Loucy (cell line): ENCODE results near the gene SLC35E3.

ENCODE experiments used
- H2AFZ ChIP-seq: fragments of 200-600 bp; sonication (generic); 2 replicates; pipeline ENCODE4 v1.6.0; 2016; ENCODE audit warnings: antibody characterized with exemption, mild to moderate bottlenecking, low read length, moderate library complexity
- H3F3A ChIP-seq: fragments of 200-600 bp; 2 replicates; pipeline ENCODE4 v1.6.0; 2016; ENCODE audit warnings: antibody characterized with exemption, low read depth, mild to moderate bottlenecking
- H3K27me3 ChIP-seq: fragments of 200-600 bp; sonication (generic); 2 replicates; pipeline ENCODE4 v1.6.1; 2014; ENCODE audit warnings: low read length, mild to moderate bottlenecking; ENCODE audit not compliant: insufficient read depth, poor library complexity, severe bottlenecking
- H3K36me3 ChIP-seq: fragments of 200-600 bp; sonication (generic); 2 replicates; pipeline ENCODE4 v1.6.1; 2016; ENCODE audit warnings: low read length; ENCODE audit not compliant: insufficient read depth
- H3K4me1 ChIP-seq: fragments of 200-600 bp; sonication (generic); 2 replicates; pipeline ENCODE4 v1.5.1; 2014; ENCODE audit warnings: low read length, mild to moderate bottlenecking; ENCODE audit not compliant: insufficient read depth, poor library complexity, severe bottlenecking
- H3K4me2 ChIP-seq: fragments of 200-600 bp; sonication (generic); 2 replicates; pipeline ENCODE4 v1.6.0; 2014; ENCODE audit warnings: antibody characterized with exemption, low read length, low read depth, mild to moderate bottlenecking; ENCODE audit not compliant: poor library complexity, severe bottlenecking
- H3K4me3 ChIP-seq: fragments of 200-600 bp; sonication (generic); 2 replicates; pipeline ENCODE4 v1.5.1; 2014; ENCODE audit warnings: low read length, mild to moderate bottlenecking, mixed read lengths; ENCODE audit not compliant: poor library complexity, severe bottlenecking
- H3K79me2 ChIP-seq: fragments of 200-600 bp; sonication (generic); 2 replicates; pipeline ENCODE4 v1.6.1; 2014; ENCODE audit warnings: low read length; ENCODE audit not compliant: insufficient read depth
- H3K9ac ChIP-seq: fragments of 200-600 bp; sonication (generic); 2 replicates; pipeline ENCODE4 v1.6.0; 2014; ENCODE audit warnings: mild to moderate bottlenecking, low read depth, low read length, moderate library complexity; ENCODE audit not compliant: poor library complexity, severe bottlenecking
- H3K9me2 ChIP-seq: fragments of 200-600 bp; sonication (generic); replicated peaks from 2 replicates; pipeline ENCODE4 v1.6.1; 2016; ENCODE audit warnings: low read depth, low read length, mixed read lengths
- H3K9me3 ChIP-seq: fragments of 200-600 bp; sonication (generic); 2 replicates; pipeline ENCODE4 v1.6.1; 2014; ENCODE audit warnings: mild to moderate bottlenecking, antibody characterized with exemption, low read length, low read depth; ENCODE audit not compliant: insufficient read depth
- H4K20me1 ChIP-seq: fragments of 200-600 bp; sonication (generic); 2 replicates; pipeline ENCODE4 v1.6.0; 2014; ENCODE audit warnings: antibody characterized with exemption, low read length, mild to moderate bottlenecking; ENCODE audit not compliant: insufficient read depth, poor library complexity, severe bottlenecking
- CTCF ChIP-seq: fragments of 200-600 bp; sonication (generic); conservative IDR thresholded peaks from 2 replicates; pipeline ENCODE4 v1.5.1; 2014; ENCODE audit warnings: mild to moderate bottlenecking, antibody characterized with exemption, low read length
- EZH2phosphoT487 ChIP-seq: fragments of 200-600 bp; IDR thresholded peaks from 2 replicates; pipeline ENCODE4 v1.6.1; 2018; ENCODE audit warnings: antibody characterized with exemption, mild to moderate bottlenecking, moderate library complexity, borderline replicate concordance

The SLC35E3 gene

GRCh38 chr12:68779280-68779679 is 33.3 kb downstream of the SLC35E3 start:
- Histone ChIP-seq H3K27me3 (no peaks in the 10 kb centered on the region), H3K4me1 (no peaks in the 10 kb centered on the region), H3K4me3 (no peak overlapping the region), H2AFZ (no peak overlapping the region), H3K9me2 (no peaks in the 10 kb centered on the region), H3K36me3 (no peaks in the 10 kb centered on the region), H3F3A (no peaks in the 10 kb centered on the region), H3K79me2 (no peaks in the 10 kb centered on the region), H4K20me1 (no peaks in the 10 kb centered on the region), H3K4me2 (no peak overlapping the region), H3K9ac (no peak overlapping the region), H3K9me3 (no peaks in the 10 kb centered on the region)
- TF ChIP-seq CTCF (no peak), EZH2phosphoT487 (no peak)

GRCh38 chr12:68780731-68781130 is 34.8 kb downstream of the SLC35E3 start:
- Histone ChIP-seq H3K9ac (no peak overlapping the region), H3K36me3 (no peaks in the 10 kb centered on the region), H3K9me3 (no peaks in the 10 kb centered on the region), H3F3A (no peaks in the 10 kb centered on the region), H3K4me1 (no peaks in the 10 kb centered on the region), H3K9me2 (no peaks in the 10 kb centered on the region), H2AFZ (no peak overlapping the region), H3K79me2 (no peaks in the 10 kb centered on the region), H4K20me1 (no peaks in the 10 kb centered on the region), H3K4me2 (no peak overlapping the region), H3K27me3 (no peaks in the 10 kb centered on the region), H3K4me3 (no peak overlapping the region)
- TF ChIP-seq EZH2phosphoT487, result no peak
- no peak for TF ChIP-seq CTCF

- no peaks in the 10 kb centered on the region for H3K9me3 ChIP-seq
- H4K20me1 ChIP-seq, result no peaks in the 10 kb centered on the region
- H2AFZ ChIP-seq, result no peak overlapping the region
- H3F3A ChIP-seq, result no peaks in the 10 kb centered on the region
- H3K79me2 ChIP-seq, result no peaks in the 10 kb centered on the region
- no peak overlapping the region for H3K4me2 ChIP-seq
- no peaks in the 10 kb centered on the region for H3K36me3 ChIP-seq
- no peak overlapping the region for H3K9ac ChIP-seq
- TF ChIP-seq EZH2phosphoT487 (no peak), CTCF (no peak)
- H3K4me3 ChIP-seq, result no peak overlapping the region
- H3K4me1 ChIP-seq, result no peaks in the 10 kb centered on the region
- no peaks in the 10 kb centered on the region for H3K27me3 ChIP-seq
- no peaks in the 10 kb centered on the region for H3K9me2 ChIP-seq
Observed at GRCh38 chr12:68781728-68782127, 35.8 kb downstream of the SLC35E3 start.
